Peyer's patch (tissue), 4 donors: ENCODE measurements around the gene BTBD3. TPM values are rescaled to one million over a fixed set of nuclear protein-coding genes. Genes with fewer than 3 reads are reported as not detected.

Experiments
- DNase-seq, 3 donors: peaks; one replicate each; pipeline ENCODE4 v3.0.0-alpha.2; 2017 to 2019
- H3K27ac ChIP-seq, 4 donors: fragments of 200-600 bp; sonication (generic); one replicate each; pipeline ENCODE4 v1.5.1; 2016 to 2019
- H3K27me3 ChIP-seq, 2 donors: fragments of 200-600 bp; sonication (generic); one replicate each; pipeline ENCODE4 v1.5.1; 2019
- H3K36me3 ChIP-seq, 3 donors: fragments of 200-600 bp; sonication (generic); one replicate each; pipeline ENCODE4 v1.5.1; 2016 to 2019
- H3K4me1 ChIP-seq, 4 donors: fragments of 200-600 bp; sonication (generic); one replicate each; pipeline ENCODE4 v1.5.1; 2016 to 2019
- H3K4me3 ChIP-seq, 4 donors: fragments of 200-600 bp; sonication (generic); 1 replicate in 3 of 4; 2 replicates in 1 of 4; pipeline ENCODE4 v1.5.1; 2016 to 2019; ENCODE audit warnings: mild to moderate bottlenecking in 1 of 4
- H3K9me3 ChIP-seq, 4 donors: fragments of 200-600 bp; sonication (generic); one replicate each; pipeline ENCODE4 v1.5.1; 2016 to 2019; ENCODE audit warnings: mild to moderate bottlenecking in 1 of 4
- POLR2A ChIP-seq, 2 donors: fragments of 450-650 bp; IDR thresholded peaks; one replicate each; pipeline ENCODE4 v1.5.1; 2017; ENCODE audit warnings: antibody characterized with exemption in 2 of 2, mild to moderate bottlenecking in 2 of 2, moderate library complexity in 2 of 2
- total RNA-seq, 4 donors: library from RNA; depleted of rRNA; stranded (reverse); fragments of >200 nt; gene quantifications; one replicate each; pipeline ENCODE4 v1.1.0, GENCODE V29; 2016
- TF ChIP-seq, protein P1 (sequence below), 6 experiments: fragments of 450-650 bp in 4 of 6; fragments of 200-600 bp in 2 of 6; sonication (generic) in 1 of 6; IDR thresholded peaks; one replicate each; pipeline ENCODE4 v1.5.1; 2017 to 2019; ENCODE audit warnings: antibody characterized with exemption in 6 of 6, mild to moderate bottlenecking in 3 of 6, moderate library complexity in 1 of 6

The BTBD3 gene
- total RNA-seq, 4 donors from 2014 or later: 25.6 to 47.6 (median 43.8) TPM

DNA sequence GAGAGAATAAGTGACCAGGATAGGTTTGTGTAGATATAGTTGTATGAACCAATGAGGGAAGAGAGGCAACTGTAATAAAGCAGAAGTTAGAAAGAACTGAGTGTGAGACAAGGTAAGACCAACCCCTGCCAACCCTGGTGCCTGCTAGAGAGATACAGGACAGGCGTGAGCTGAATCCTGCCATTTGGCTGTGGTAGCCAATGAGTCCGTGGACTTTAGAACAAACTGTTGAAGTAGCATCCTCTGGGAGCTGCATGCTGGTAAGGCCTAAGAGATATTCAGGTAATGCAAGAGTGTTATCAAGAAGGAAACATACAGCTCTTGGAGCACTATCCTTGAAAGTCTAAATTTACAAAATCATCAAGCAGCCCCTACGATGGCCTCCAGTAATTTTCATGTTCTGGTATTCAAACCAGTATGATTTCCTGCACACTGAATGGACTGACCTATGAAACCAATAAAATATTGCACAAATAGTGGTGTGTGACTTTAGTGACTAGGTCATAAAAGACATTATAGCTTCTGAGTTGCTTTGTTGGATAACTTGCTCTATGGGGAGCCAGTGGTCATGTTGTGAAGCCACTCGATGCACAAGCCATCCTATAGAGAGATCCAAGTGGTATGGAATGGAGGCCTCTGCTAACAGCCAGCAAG is 24.0 kb downstream of the BTBD3 start:
- peak overlapping the region in 2 of 4 donors; percentile 19 to 62 for H3K27ac ChIP-seq
- DNase-seq: no peak
- no peaks in the 10 kb centered on the region for H3K36me3 ChIP-seq

DNA sequence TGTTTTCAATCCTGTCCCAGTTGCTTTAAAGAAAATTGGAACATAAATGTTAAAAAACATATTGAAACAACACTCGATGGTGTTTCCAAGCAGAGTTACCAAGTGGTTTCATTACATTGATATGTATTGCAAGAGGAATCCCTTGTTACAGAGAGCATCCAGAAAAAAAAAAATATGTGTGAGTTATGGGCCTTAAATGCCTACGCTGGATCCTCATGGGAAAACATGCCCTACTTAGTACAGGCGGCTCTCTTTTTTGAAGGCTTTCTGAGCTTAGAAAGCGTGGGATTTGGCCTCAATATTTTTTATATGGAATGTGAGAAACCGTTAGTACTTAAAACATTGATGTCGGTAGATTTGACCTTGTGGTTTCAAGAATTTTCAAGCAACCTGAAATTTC is 26.1 kb downstream of the BTBD3 start:
- Histone ChIP-seq H3K9me3 (no peaks in the 10 kb centered on the region), H3K27ac (no peak overlapping the region), H3K4me3 (no peak overlapping the region), H3K27me3 (no peaks in the 10 kb centered on the region), H3K36me3 (no peaks in the 10 kb centered on the region), H3K4me1 (peaks cover 0 to 10% (median 0%) of the 10 kb centered on the region in 4 donors)
- TF ChIP-seq, protein P1, sequence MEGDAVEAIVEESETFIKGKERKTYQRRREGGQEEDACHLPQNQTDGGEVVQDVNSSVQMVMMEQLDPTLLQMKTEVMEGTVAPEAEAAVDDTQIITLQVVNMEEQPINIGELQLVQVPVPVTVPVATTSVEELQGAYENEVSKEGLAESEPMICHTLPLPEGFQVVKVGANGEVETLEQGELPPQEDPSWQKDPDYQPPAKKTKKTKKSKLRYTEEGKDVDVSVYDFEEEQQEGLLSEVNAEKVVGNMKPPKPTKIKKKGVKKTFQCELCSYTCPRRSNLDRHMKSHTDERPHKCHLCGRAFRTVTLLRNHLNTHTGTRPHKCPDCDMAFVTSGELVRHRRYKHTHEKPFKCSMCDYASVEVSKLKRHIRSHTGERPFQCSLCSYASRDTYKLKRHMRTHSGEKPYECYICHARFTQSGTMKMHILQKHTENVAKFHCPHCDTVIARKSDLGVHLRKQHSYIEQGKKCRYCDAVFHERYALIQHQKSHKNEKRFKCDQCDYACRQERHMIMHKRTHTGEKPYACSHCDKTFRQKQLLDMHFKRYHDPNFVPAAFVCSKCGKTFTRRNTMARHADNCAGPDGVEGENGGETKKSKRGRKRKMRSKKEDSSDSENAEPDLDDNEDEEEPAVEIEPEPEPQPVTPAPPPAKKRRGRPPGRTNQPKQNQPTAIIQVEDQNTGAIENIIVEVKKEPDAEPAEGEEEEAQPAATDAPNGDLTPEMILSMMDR (IDR thresholded peaks at IDR 0.05): no peak
- TF ChIP-seq POLR2A (IDR thresholded peaks at IDR 0.05): no peak
- DNase-seq: no peak

More for the DNA sequence above, 24.0 kb downstream of the BTBD3 start:
- H3K9me3 ChIP-seq: no peaks in the 10 kb centered on the region
- no peaks in the 10 kb centered on the region for H3K27me3 ChIP-seq
- peaks cover 0 to 10% (median 0%) of the 10 kb centered on the region in 4 donors for H3K4me1 ChIP-seq
- H3K4me3 ChIP-seq: no peak overlapping the region
- TF ChIP-seq POLR2A (IDR thresholded peaks at IDR 0.05): no peak
- TF ChIP-seq, protein P1 (IDR thresholded peaks at IDR 0.05): peak in 1 of 6 experiments; percentile 6

DNA sequence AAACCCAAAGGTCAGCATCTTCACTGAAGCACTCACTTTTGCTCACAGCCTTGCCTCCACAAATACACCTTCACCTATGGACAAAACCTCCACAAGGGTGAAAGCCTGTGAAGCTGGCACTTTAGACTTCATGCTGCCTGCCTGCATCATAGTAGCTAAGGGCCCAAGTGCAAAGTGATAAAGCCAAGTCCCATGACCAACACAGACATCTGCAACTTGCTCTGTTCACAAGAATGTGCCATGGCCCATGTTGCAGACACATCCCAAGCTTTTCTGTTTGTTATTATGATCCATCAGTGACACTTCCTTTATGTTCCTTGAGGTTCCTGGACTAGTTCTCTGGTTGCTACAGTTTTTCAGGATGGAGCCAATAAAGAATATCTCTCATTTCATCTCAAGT is 31.1 kb downstream of the BTBD3 start:
- DNase-seq: no peak
- Histone ChIP-seq H3K4me1 (no peaks in the 10 kb centered on the region), H3K9me3 (no peaks in the 10 kb centered on the region), H3K4me3 (no peak overlapping the region), H3K27me3 (no peaks in the 10 kb centered on the region), H3K36me3 (no peaks in the 10 kb centered on the region), H3K27ac (no peak overlapping the region)
- no peak for TF ChIP-seq POLR2A (IDR thresholded peaks at IDR 0.05)
- TF ChIP-seq, protein P1 (IDR thresholded peaks at IDR 0.05): peak in 1 of 6 experiments; percentile 6

DNA sequence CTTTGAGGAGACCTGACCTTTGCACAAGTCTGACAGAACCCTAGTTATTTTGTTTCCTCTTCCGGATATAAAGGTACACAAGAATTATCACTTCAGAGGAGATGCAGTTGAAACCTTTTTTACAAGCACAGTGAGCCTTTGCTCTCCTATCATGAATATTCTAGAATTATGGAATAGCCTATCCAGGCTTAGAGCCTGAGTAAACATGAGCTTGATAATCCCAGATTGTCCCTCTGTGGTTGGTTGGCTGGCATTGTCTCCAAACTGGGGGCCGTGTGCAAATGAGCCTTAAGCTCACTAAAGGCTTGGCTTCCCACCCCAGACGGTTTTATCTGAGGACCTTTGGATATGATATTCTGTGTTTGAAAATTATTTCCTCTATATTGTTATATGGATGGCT is 32.0 kb downstream of the BTBD3 start:
- Histone ChIP-seq H3K9me3 (no peaks in the 10 kb centered on the region), H3K36me3 (no peaks in the 10 kb centered on the region), H3K4me1 (no peaks in the 10 kb centered on the region), H3K4me3 (no peak overlapping the region), H3K27me3 (no peaks in the 10 kb centered on the region), H3K27ac (no peak overlapping the region)
- no peak for TF ChIP-seq POLR2A (IDR thresholded peaks at IDR 0.05)
- TF ChIP-seq, protein P1 (IDR thresholded peaks at IDR 0.05): no peak
- no peak for DNase-seq

DNA sequence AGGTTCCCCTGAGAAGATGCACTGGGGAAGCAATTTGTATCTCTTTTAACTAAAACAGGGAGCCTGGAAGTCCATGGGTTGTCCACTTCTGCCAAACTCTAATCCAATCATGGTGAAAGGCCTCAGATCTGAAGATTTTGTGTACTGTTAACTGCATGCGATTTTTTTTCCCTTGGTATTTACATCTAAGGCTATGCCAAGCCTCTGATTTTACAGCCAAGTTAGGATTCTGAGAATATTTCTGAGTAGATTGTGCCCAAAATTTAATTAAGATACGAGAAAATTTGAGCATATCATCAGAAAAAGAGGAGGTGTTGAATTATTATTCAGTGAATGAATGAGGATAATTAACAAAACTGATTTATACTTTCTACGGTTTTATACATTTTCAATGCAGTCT is 34.0 kb downstream of the BTBD3 start:
- DNase-seq: no peak
- Histone ChIP-seq H3K27me3 (no peaks in the 10 kb centered on the region), H3K4me1 (no peaks in the 10 kb centered on the region), H3K27ac (no peak overlapping the region), H3K4me3 (no peak overlapping the region), H3K36me3 (no peaks in the 10 kb centered on the region), H3K9me3 (no peaks in the 10 kb centered on the region)
- TF ChIP-seq, protein P1 (IDR thresholded peaks at IDR 0.05): no peak
- no peak for TF ChIP-seq POLR2A (IDR thresholded peaks at IDR 0.05)
